K562 (cell line): ENCODE results near the gene TUBA1A. TPM values are rescaled to one million over a fixed set of nuclear protein-coding genes. Genes with fewer than 3 reads are reported as not detected.

Source experiments
- E2F6 ChIP-seq, 2 experiments: IDR thresholded peaks; 2 replicates each; pipeline ENCODE4 v1.6.1; 2011; ENCODE audit warnings: borderline replicate concordance in 1 of 2, control low read depth in 1 of 2, low read depth in 1 of 2, low read length in 1 of 2, mild to moderate bottlenecking in 1 of 2, mixed read lengths in 1 of 2, moderate library complexity in 1 of 2; ENCODE audit not compliant: insufficient read depth in 1 of 2, insufficient read length in 1 of 2, poor library complexity in 1 of 2, severe bottlenecking in 1 of 2; ENCODE audit errors: extremely low read depth in 1 of 2
- GTF2F1 ChIP-seq: IDR thresholded peaks from 2 replicates; pipeline ENCODE4 v1.6.1; 2011; ENCODE audit warnings: low read depth, low read length, improper control_type of control experiment
- L3MBTL2 ChIP-seq: fragments of 450-650 bp; IDR thresholded peaks from 2 replicates; pipeline ENCODE4 v1.6.1; 2016; ENCODE audit warnings: mild to moderate bottlenecking, moderate library complexity
- polyA plus RNA-seq, 8 experiments: library from polyadenylated mRNA; depleted of rRNA in 4 of 8; stranded (reverse) in 5 of 8; unstranded in 3 of 8; fragments of >200 nt; fragmentation: Nextera tagmentation in 2 of 8; fragmentation: Illumina TruSeq in 1 of 8; extraction: Ambion mirVana in 2 of 8; extraction: Trizol in 1 of 8; gene quantifications; 2 replicates each; pipeline versions ENCODE4 v1.2.1 to v1.2.3, GENCODE V29; 2011 to 2014; ENCODE audit warnings: inconsistent platforms in 1 of 8, missing spikeins in 1 of 8
- total RNA-seq, 7 experiments: library from RNA; depleted of rRNA in 6 of 7; stranded (reverse); fragments of >200 nt in 6 of 7; fragmentation: Illumina TruSeq in 2 of 7; extraction: Trizol in 2 of 7; gene quantifications; 2 replicates each; pipeline versions ENCODE4 v1.2.1 to v1.2.3, GENCODE V29; 2011 to 2021; ENCODE audit warnings: low replicate concordance in 1 of 7
- TF ChIP-seq, protein P1 (sequence below): IDR thresholded peaks from 2 replicates; pipeline ENCODE4 v1.6.1; 2014; ENCODE audit warnings: antibody characterized with exemption
- TF ChIP-seq, protein P2 (sequence below), 2 experiments: IDR thresholded peaks in 1 of 2; conservative IDR thresholded peaks in 1 of 2; 2 replicates each; pipeline ENCODE4 v1.6.1; 2016; ENCODE audit warnings: low read depth in 2 of 2, mild to moderate bottlenecking in 1 of 2, missing compliant biosample characterization in 1 of 2, missing genetic modification characterization in 1 of 2, moderate library complexity in 1 of 2

TUBA1A gene
- total and polyA plus RNA-seq, 9 of the 15 experiments (the other 6 are each of a cell fraction or from before 2014, with no cell fraction given): 7.4 to 45.1 (median 11.9) TPM

- TF ChIP-seq L3MBTL2 (peak; percentile 53), GTF2F1 (no peak), E2F6 (IDR thresholded peaks at IDR 0.05; ENCODE audit: borderline replicate concordance in 1 of 2, extremely low read depth in 1 of 2, insufficient read depth in 1 of 2, insufficient read length in 1 of 2, low read depth in 1 of 2, low read length in 1 of 2, poor library complexity in 1 of 2, severe bottlenecking in 1 of 2) (no peak)
- TF ChIP-seq, protein P1, sequence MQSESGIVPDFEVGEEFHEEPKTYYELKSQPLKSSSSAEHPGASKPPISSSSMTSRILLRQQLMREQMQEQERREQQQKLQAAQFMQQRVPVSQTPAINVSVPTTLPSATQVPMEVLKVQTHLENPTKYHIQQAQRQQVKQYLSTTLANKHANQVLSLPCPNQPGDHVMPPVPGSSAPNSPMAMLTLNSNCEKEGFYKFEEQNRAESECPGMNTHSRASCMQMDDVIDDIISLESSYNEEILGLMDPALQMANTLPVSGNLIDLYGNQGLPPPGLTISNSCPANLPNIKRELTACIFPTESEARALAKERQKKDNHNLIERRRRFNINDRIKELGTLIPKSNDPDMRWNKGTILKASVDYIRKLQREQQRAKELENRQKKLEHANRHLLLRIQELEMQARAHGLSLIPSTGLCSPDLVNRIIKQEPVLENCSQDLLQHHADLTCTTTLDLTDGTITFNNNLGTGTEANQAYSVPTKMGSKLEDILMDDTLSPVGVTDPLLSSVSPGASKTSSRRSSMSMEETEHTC: no peak
- TF ChIP-seq, protein P2, sequence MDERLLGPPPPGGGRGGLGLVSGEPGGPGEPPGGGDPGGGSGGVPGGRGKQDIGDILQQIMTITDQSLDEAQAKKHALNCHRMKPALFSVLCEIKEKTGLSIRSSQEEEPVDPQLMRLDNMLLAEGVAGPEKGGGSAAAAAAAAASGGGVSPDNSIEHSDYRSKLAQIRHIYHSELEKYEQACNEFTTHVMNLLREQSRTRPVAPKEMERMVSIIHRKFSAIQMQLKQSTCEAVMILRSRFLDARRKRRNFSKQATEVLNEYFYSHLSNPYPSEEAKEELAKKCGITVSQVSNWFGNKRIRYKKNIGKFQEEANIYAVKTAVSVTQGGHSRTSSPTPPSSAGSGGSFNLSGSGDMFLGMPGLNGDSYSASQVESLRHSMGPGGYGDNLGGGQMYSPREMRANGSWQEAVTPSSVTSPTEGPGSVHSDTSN (CRISPR knock-in tag; IDR thresholded peaks at IDR 0.05; ENCODE audit: low read depth): no peak
- TF ChIP-seq, protein P2 (tag; conservative IDR thresholded peaks at IDR 0.05; ENCODE audit: low read depth): 0 out of 2 replicates have a peak, but pooled peaks have one; percentile 25
- TF ChIP-seq, all 486 proteins: peak for 6
Measured at GRCh38 chr12:49223590-49224369, 34.9 kb upstream of the TUBA1A start (continued).
